CD4-positive, alpha-beta T cell (primary cell): Measurements from ENCODE around the gene BEND6. TPM values are rescaled to one million over a fixed set of nuclear protein-coding genes. Genes with fewer than 3 reads are reported as not detected.

Source experiments
- ATAC-seq: fragments of 200-7000 bp; cut with Tn5 transposase; one replicate; pipeline ENCODE4 v1.10.0; 2022; ENCODE audit warnings: mild to moderate bottlenecking; ENCODE audit not compliant: poor library complexity
- CTCF ChIA-PET: fragments of 350-600 bp; sonication (Branson Sonifier 250); formaldehyde crosslinking; loops from one replicate; lab custom pipeline; 2021; ENCODE audit warnings: antibody characterized with exemption, inconsistent platforms; lab: Charles Lee
- POLR2A ChIA-PET: fragments of 350-600 bp; sonication (Branson Sonifier 250); formaldehyde crosslinking; loops from one replicate; lab custom pipeline; 2021; ENCODE audit warnings: antibody characterized with exemption, inconsistent platforms; lab: Charles Lee
- DNase-seq, 14 experiments: peaks; one replicate each; pipeline ENCODE4 v3.0.0-alpha.2; 2013 to 2020; ENCODE audit warnings: mixed read lengths in 2 of 14
- H3K27ac ChIP-seq, 2 donors: one replicate each; pipeline versions ENCODE4 v1.5.1 to v1.7.0; 2013; ENCODE audit warnings: low read length in 2 of 2, low read depth in 1 of 2, mild to moderate bottlenecking in 1 of 2
- H3K27me3 ChIP-seq, 2 experiments: 1 replicate in 1 of 2; 2 replicates in 1 of 2; pipeline versions ENCODE4 v1.6.1 to v1.7.0; 2013; ENCODE audit warnings: low read length in 2 of 2, control low read depth in 1 of 2, mild to moderate bottlenecking in 1 of 2, moderate library complexity in 1 of 2; ENCODE audit not compliant: insufficient read depth in 2 of 2, control insufficient read depth in 1 of 2
- H3K36me3 ChIP-seq: one replicate; pipeline ENCODE4 v1.6.1; 2013; ENCODE audit warnings: low read length, control low read depth; ENCODE audit not compliant: insufficient read depth
- H3K4me1 ChIP-seq: one replicate; pipeline ENCODE4 v1.6.1; 2013; ENCODE audit warnings: low read length, control low read depth; ENCODE audit not compliant: insufficient read depth
- H3K4me3 ChIP-seq: one replicate; pipeline ENCODE4 v1.5.1; 2013; ENCODE audit warnings: mild to moderate bottlenecking, low read length, moderate library complexity
- H3K9me3 ChIP-seq, 2 experiments: 1 replicate in 1 of 2; 2 replicates in 1 of 2; pipeline versions ENCODE4 v1.6.1 to v1.7.0; 2013; ENCODE audit warnings: low read length in 2 of 2, mild to moderate bottlenecking in 2 of 2, control low read depth in 1 of 2, moderate library complexity in 1 of 2; ENCODE audit not compliant: control insufficient read depth in 1 of 2, insufficient read depth in 1 of 2
- H3K27ac Mint-ChIP-seq: one replicate; pipeline ENCODE4 v1.8.0; 2020; ENCODE audit warnings: mixed read lengths
- H3K27me3 Mint-ChIP-seq: one replicate; pipeline ENCODE4 v1.8.0; 2021; ENCODE audit warnings: mixed read lengths
- H3K36me3 Mint-ChIP-seq: one replicate; pipeline ENCODE4 v1.8.0; 2021; ENCODE audit warnings: low read depth, mixed read lengths
- H3K4me1 Mint-ChIP-seq: one replicate; pipeline ENCODE4 v1.8.0; 2021; ENCODE audit warnings: low read depth, mixed read lengths
- H3K4me3 Mint-ChIP-seq: one replicate; pipeline ENCODE4 v1.8.0; 2020; ENCODE audit warnings: mild to moderate bottlenecking, mixed read lengths
- H3K9me3 Mint-ChIP-seq: one replicate; pipeline ENCODE4 v1.8.0; 2020; ENCODE audit warnings: mixed read lengths
- CTCF ChIP-seq: fragments of 200-600 bp; IDR thresholded peaks from one replicate; pipeline ENCODE4 v1.8.0; 2022; ENCODE audit warnings: antibody characterized with exemption, mild to moderate bottlenecking
- intact Hi-C, 2 experiments: fragments of 100-400 bp; cut with DNase I in 1 of 2; cut with micrococcal nuclease in 1 of 2; formaldehyde crosslinking; loops; one replicate each; pipeline versions ENCODE4 v1.15.1 to v1.9.0; 2023 to 2025; cut with DNase I, micrococcal nuclease
- total RNA-seq, 174 experiments: library from RNA in 2 of 174; stranded (reverse) in 2 of 174; gene quantifications; one replicate each; pipeline ENCODE4 v1.2.3 and lab custom pipeline; 2021 to 2026

Gene BEND6
- total RNA-seq, 2 experiments from 2014 or later, result not detected

GRCh38 chr6:56930846-56931245, 24.1 kb upstream of the BEND6 start:
- no peaks in the 10 kb centered on the region for H3K9me3 Mint-ChIP-seq
- H3K36me3 ChIP-seq, result no peaks in the 10 kb centered on the region
- H3K4me1 ChIP-seq, result no peaks in the 10 kb centered on the region
- H3K36me3 Mint-ChIP-seq, result no peaks in the 10 kb centered on the region
- ChIA-PET POLR2A (no interaction called here), CTCF (no interaction called here)
- no peak overlapping the region for H3K4me3 ChIP-seq
- ATAC-seq, result no peak
- no peak overlapping the region for H3K4me3 Mint-ChIP-seq
- peaks cover 0 to 2% of the 10 kb centered on the region in 2 experiments for H3K27me3 ChIP-seq
- H3K27me3 Mint-ChIP-seq, result peaks cover 37% of the 10 kb centered on the region
- no peaks in the 10 kb centered on the region for H3K4me1 Mint-ChIP-seq
- intact Hi-C loops, result no loop called here
- H3K27ac Mint-ChIP-seq, result no peak overlapping the region
- no peaks in the 10 kb centered on the region for H3K9me3 ChIP-seq
- no peak overlapping the region for H3K27ac ChIP-seq
- TF ChIP-seq CTCF, result no peak
- no peak for DNase-seq

- H3K36me3 Mint-ChIP-seq, result no peaks in the 10 kb centered on the region
- Histone ChIP-seq H3K27ac (no peak overlapping the region), H3K36me3 (no peaks in the 10 kb centered on the region), H3K27me3 (peaks cover 0 to 2% of the 10 kb centered on the region in 2 experiments), H3K4me3 (no peak overlapping the region), H3K9me3 (no peaks in the 10 kb centered on the region), H3K4me1 (no peaks in the 10 kb centered on the region)
- no peaks in the 10 kb centered on the region for H3K4me1 Mint-ChIP-seq
- H3K9me3 Mint-ChIP-seq, result no peaks in the 10 kb centered on the region
- DNase-seq (no peak), ATAC-seq (no peak)
- H3K27ac Mint-ChIP-seq, result no peak overlapping the region
- POLR2A ChIA-PET, result no interaction called here
- peaks cover 20% of the 10 kb centered on the region for H3K27me3 Mint-ChIP-seq
- TF ChIP-seq CTCF, result no peak
- intact Hi-C loops, result no loop called here
- no peak overlapping the region for H3K4me3 Mint-ChIP-seq
- CTCF ChIA-PET, result no interaction called here
These were observed 21.9 kb upstream of the BEND6 start for GRCh38 chr6:56932910-56933477.

GRCh38 chr6:56933650-56934049, 21.3 kb upstream of the BEND6 start:
- no peaks in the 10 kb centered on the region for H3K4me1 Mint-ChIP-seq
- CTCF ChIA-PET, result no interaction called here
- peaks cover 0 to 2% of the 10 kb centered on the region in 2 experiments for H3K27me3 ChIP-seq

More at GRCh38 chr6:56933650-56934049, 21.3 kb upstream of the BEND6 start:
- no peaks in the 10 kb centered on the region for H3K9me3 ChIP-seq
- DNase-seq, result no peak
- no peak for ATAC-seq
- H3K36me3 Mint-ChIP-seq, result no peaks in the 10 kb centered on the region
- H3K27ac Mint-ChIP-seq, result no peak overlapping the region
- intact Hi-C loops, result no loop called here
- no peaks in the 10 kb centered on the region for H3K36me3 ChIP-seq
- no peak for TF ChIP-seq CTCF
- no peak overlapping the region for H3K4me3 ChIP-seq
- no peaks in the 10 kb centered on the region for H3K9me3 Mint-ChIP-seq
- no peaks in the 10 kb centered on the region for H3K4me1 ChIP-seq
- no peak overlapping the region for H3K4me3 Mint-ChIP-seq
- POLR2A ChIA-PET, result no interaction called here
- H3K27ac ChIP-seq, result no peak overlapping the region
- H3K27me3 Mint-ChIP-seq, result peaks cover 20% of the 10 kb centered on the region
